Ovary (tissue), 3 donors: ENCODE results near the gene C1orf21.

Experiments
- EP300 ChIP-seq: sonication (generic); formaldehyde crosslinking; IDR thresholded peaks from one replicate; pipeline ENCODE4 v1.6.1; 2017; ENCODE audit warnings: antibody characterized with exemption
- TF ChIP-seq, protein P1 (sequence below), 3 donors: fragments of 450-650 bp in 2 of 3; fragments of 200-600 bp in 1 of 3; IDR thresholded peaks; one replicate each; pipeline versions ENCODE4 v1.5.1 to v1.8.0; 2016 to 2022; ENCODE audit warnings: antibody characterized with exemption in 3 of 3, mild to moderate bottlenecking in 1 of 3
- donor health status: DM: no; HTN: no; CAD: no.

DNA sequence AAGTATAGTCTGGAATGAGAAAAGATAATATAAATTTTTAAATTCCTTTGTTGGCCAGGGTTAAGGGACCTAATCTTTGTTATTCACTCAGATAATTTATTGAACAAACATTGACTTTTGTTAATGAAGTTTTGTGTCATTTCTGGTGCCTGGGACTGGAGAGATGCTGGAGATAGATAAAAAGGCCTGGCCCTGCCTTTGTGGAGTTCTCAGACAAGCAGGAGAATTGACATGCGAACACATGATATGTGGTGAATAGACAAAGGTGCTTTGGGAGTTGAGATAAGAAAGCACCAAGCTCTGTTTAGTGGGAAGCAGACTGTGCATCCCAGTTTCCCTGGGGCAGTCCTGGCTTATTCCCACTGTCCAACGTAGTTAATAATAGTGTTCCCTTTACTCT, 8.5 kb downstream of the C1orf21 start:
- TF ChIP-seq, protein P1, sequence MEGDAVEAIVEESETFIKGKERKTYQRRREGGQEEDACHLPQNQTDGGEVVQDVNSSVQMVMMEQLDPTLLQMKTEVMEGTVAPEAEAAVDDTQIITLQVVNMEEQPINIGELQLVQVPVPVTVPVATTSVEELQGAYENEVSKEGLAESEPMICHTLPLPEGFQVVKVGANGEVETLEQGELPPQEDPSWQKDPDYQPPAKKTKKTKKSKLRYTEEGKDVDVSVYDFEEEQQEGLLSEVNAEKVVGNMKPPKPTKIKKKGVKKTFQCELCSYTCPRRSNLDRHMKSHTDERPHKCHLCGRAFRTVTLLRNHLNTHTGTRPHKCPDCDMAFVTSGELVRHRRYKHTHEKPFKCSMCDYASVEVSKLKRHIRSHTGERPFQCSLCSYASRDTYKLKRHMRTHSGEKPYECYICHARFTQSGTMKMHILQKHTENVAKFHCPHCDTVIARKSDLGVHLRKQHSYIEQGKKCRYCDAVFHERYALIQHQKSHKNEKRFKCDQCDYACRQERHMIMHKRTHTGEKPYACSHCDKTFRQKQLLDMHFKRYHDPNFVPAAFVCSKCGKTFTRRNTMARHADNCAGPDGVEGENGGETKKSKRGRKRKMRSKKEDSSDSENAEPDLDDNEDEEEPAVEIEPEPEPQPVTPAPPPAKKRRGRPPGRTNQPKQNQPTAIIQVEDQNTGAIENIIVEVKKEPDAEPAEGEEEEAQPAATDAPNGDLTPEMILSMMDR (IDR thresholded peaks at IDR 0.05) = no peak
- no peak for TF ChIP-seq EP300
